Liver (tissue), 9 donors: ENCODE data around the gene DIDO1. TPM values are rescaled to one million over a fixed set of nuclear protein-coding genes. Genes with fewer than 3 reads are reported as not detected.

Source experiments
- DNase-seq: peaks from one replicate; pipeline ENCODE4 v3.0.0-alpha.2; 2017; ENCODE audit warnings: low spot score
- H3K27ac ChIP-seq, 2 donors: one replicate each; pipeline ENCODE4 v1.7.0; 2013; ENCODE audit warnings: inconsistent platforms in 2 of 2, low read length in 2 of 2, control low read depth in 1 of 2, low read depth in 1 of 2, mild to moderate bottlenecking in 1 of 2
- H3K27me3 ChIP-seq, 4 donors: one replicate each; pipeline versions ENCODE4 v1.6.1 to v1.7.0; 2013; ENCODE audit warnings: low read length in 3 of 4, inconsistent platforms in 1 of 4, mild to moderate bottlenecking in 1 of 4, moderate library complexity in 1 of 4; ENCODE audit not compliant: control insufficient read depth in 4 of 4, insufficient read depth in 4 of 4
- H3K36me3 ChIP-seq, 4 donors: one replicate each; pipeline versions ENCODE4 v1.6.1 to v1.7.0; 2013; ENCODE audit warnings: low read length in 3 of 4, mild to moderate bottlenecking in 3 of 4, low read depth in 1 of 4, moderate library complexity in 1 of 4; ENCODE audit not compliant: control insufficient read depth in 4 of 4, insufficient read depth in 3 of 4
- H3K4me1 ChIP-seq, 4 donors: one replicate each; pipeline versions ENCODE4 v1.6.1 to v1.7.0; 2013; ENCODE audit warnings: low read length in 3 of 4, mild to moderate bottlenecking in 3 of 4, moderate library complexity in 1 of 4; ENCODE audit not compliant: control insufficient read depth in 4 of 4, insufficient read depth in 4 of 4
- H3K4me3 ChIP-seq, 3 donors: one replicate each; pipeline versions ENCODE4 v1.6.1 to v1.7.0; 2013; ENCODE audit warnings: low read length in 3 of 3, control low read depth in 1 of 3, low read depth in 1 of 3, mild to moderate bottlenecking in 1 of 3
- H3K9ac ChIP-seq, 2 donors: one replicate each; pipeline ENCODE4 v1.7.0; 2013; ENCODE audit warnings: low read length in 2 of 2, mild to moderate bottlenecking in 2 of 2, moderate library complexity in 2 of 2, control low read depth in 1 of 2, low read depth in 1 of 2
- H3K9me3 ChIP-seq, 4 donors: one replicate each; pipeline versions ENCODE4 v1.6.1 to v1.7.0; 2013; ENCODE audit warnings: low read length in 3 of 4; ENCODE audit not compliant: control insufficient read depth in 4 of 4
- FOXA1 ChIP-seq: IDR thresholded peaks from 2 replicates; pipeline ENCODE4 v1.6.1; 2016; ENCODE audit warnings: antibody characterized with exemption
- FOXA2 ChIP-seq: IDR thresholded peaks from 2 replicates; pipeline ENCODE4 v1.6.1; 2016; ENCODE audit warnings: antibody characterized with exemption
- GABPA ChIP-seq, 2 donors: IDR thresholded peaks in 1 of 2; conservative IDR thresholded peaks in 1 of 2; 2 replicates each; pipeline ENCODE4 v1.6.1; 2016; ENCODE audit warnings: antibody characterized with exemption in 2 of 2, mild to moderate bottlenecking in 1 of 2, moderate library complexity in 1 of 2
- HNF4A ChIP-seq, 2 donors: conservative IDR thresholded peaks; 2 replicates each; pipeline ENCODE4 v1.6.1; 2016; ENCODE audit warnings: antibody characterized with exemption in 2 of 2, mild to moderate bottlenecking in 2 of 2
- HNF4G ChIP-seq: IDR thresholded peaks from 2 replicates; pipeline ENCODE4 v1.6.1; 2016; ENCODE audit warnings: antibody characterized with exemption
- JUND ChIP-seq, 2 donors: IDR thresholded peaks; 2 replicates each; pipeline ENCODE4 v1.6.1; 2016; ENCODE audit warnings: antibody characterized with exemption in 2 of 2
- NR2F2 ChIP-seq: IDR thresholded peaks from 2 replicates; pipeline ENCODE4 v1.6.1; 2016; ENCODE audit warnings: antibody characterized with exemption
- RAD21 ChIP-seq, 2 donors: IDR thresholded peaks; 2 replicates each; pipeline ENCODE4 v1.6.1; 2016; ENCODE audit warnings: antibody characterized with exemption in 2 of 2, mild to moderate bottlenecking in 2 of 2
- RXRA ChIP-seq, 2 donors: IDR thresholded peaks; 2 replicates each; pipeline ENCODE4 v1.6.1; 2017 to 2018; ENCODE audit warnings: antibody characterized with exemption in 2 of 2, mild to moderate bottlenecking in 1 of 2
- SP1 ChIP-seq: IDR thresholded peaks from 2 replicates; pipeline ENCODE4 v1.6.1; 2018; ENCODE audit warnings: antibody characterized with exemption, mild to moderate bottlenecking
- TAF1 ChIP-seq: conservative IDR thresholded peaks from 2 replicates; pipeline ENCODE4 v1.6.1; 2016; ENCODE audit warnings: antibody characterized with exemption, mild to moderate bottlenecking
- YY1 ChIP-seq: IDR thresholded peaks from 2 replicates; pipeline ENCODE4 v1.6.1; 2016; ENCODE audit warnings: antibody characterized with exemption, mild to moderate bottlenecking
- WGBS: extraction: QIAGEN DNeasy Blood & Tissue Kit; methylation state at CpG from one replicate; pipeline ENCODE4 v1.1.7; 2013; 5-methylcytosine and 5-hydroxymethylcytosine counted together
- polyA plus RNA-seq, 2 donors: library from polyadenylated mRNA; stranded (reverse) in 1 of 2; unstranded in 1 of 2; fragments of 200-250 nt in 1 of 2; fragments of >200 nt in 1 of 2; fragmentation: Nextera tagmentation in 1 of 2; extraction: Ambion mirVana in 1 of 2; gene quantifications; one replicate each; pipeline versions ENCODE4 v1.2.1 to v1.2.3, GENCODE V29; 2013 to 2015
- total RNA-seq, 2 donors: library from RNA; depleted of rRNA; stranded (reverse); fragments of >200 nt; gene quantifications; one replicate each; pipeline ENCODE4 v1.2.3, GENCODE V29; 2014
- TF ChIP-seq, protein P1 (sequence below): IDR thresholded peaks from 2 replicates; pipeline ENCODE4 v1.6.1; 2016; ENCODE audit warnings: antibody characterized with exemption, mild to moderate bottlenecking
- TF ChIP-seq, protein P2 (sequence below): IDR thresholded peaks from 2 replicates; pipeline ENCODE4 v1.6.1; 2016; ENCODE audit warnings: antibody characterized with exemption
- TF ChIP-seq, protein P3 (sequence below): fragments of 150-350 bp; IDR thresholded peaks from 2 replicates; pipeline ENCODE4 v1.5.1; 2017; ENCODE audit warnings: improper control_type of control experiment, low read depth, low read length; ENCODE audit not compliant: missing input control
- TF ChIP-seq, protein P4 (sequence below): IDR thresholded peaks from 2 replicates; pipeline ENCODE4 v1.6.1; 2016; ENCODE audit warnings: antibody characterized with exemption
- donor health status: healthy.
- donor health status: healthy.
- donor health status: healthy.
- donor health status: healthy.
- donor health status: healthy.

The DIDO1 gene
- total and polyA plus RNA-seq, 4 donors, result 10.1 to 43.1 (median 17.4) TPM

DNA sequence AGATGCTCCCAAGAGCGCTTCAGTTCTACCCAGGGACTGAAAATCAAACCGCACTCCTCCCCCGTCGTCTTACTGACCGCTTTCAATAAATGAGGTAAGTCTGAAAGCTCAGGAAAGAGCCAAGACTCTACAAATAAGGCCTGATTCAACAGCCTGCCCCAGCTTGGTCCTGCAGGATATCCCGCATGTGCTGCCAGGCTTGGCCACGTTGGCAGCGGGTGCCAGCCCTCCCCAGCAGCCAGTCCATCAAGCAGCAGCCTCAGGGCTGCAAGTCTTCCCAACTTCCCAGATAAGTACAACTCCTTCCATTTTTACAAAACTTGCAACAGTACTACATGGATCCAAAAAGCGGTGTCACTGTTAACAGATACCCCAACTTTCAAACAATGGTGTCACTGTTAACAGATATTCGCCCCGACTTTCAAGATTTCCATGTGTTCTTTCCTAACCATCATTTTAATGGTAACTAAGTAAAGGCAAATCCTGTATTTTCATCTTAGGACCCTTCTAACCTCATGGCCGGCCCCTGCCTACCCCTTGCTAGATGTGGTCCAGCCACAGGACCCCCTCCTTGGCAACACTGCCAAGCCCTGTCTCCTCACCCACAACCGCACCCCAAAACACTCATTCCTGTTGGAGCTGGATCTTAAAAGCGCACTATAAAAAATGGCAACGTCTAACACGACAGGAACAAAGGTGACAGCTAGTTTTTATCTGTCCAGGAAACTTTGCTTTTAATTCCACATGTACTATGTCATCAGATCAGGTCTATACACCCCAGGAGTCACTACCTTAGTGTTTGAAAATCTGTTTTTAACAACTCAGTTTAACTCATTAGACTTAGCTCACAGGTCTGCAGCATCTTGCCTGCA lies 28.0 kb downstream of the DIDO1 start:
- no peaks in the 10 kb centered on the region for H3K27me3 ChIP-seq
- no peaks in the 10 kb centered on the region for H3K9me3 ChIP-seq
- H3K27ac ChIP-seq, result no peak overlapping the region
- 86% methylated on average over 16 of the region's 16 CpGs for WGBS
- no peak for DNase-seq
- peaks cover 7 to 40% (median 28%) of the 10 kb centered on the region in 4 donors for H3K36me3 ChIP-seq
- H3K4me3 ChIP-seq, result no peak overlapping the region
- H3K9ac ChIP-seq, result no peak overlapping the region
- TF ChIP-seq HNF4A (conservative IDR thresholded peaks at IDR 0.05), result no peak
- TF ChIP-seq NR2F2, result no peak
- no peak for TF ChIP-seq JUND (IDR thresholded peaks at IDR 0.05)
- no peak for TF ChIP-seq HNF4G
- TF ChIP-seq, protein P1, sequence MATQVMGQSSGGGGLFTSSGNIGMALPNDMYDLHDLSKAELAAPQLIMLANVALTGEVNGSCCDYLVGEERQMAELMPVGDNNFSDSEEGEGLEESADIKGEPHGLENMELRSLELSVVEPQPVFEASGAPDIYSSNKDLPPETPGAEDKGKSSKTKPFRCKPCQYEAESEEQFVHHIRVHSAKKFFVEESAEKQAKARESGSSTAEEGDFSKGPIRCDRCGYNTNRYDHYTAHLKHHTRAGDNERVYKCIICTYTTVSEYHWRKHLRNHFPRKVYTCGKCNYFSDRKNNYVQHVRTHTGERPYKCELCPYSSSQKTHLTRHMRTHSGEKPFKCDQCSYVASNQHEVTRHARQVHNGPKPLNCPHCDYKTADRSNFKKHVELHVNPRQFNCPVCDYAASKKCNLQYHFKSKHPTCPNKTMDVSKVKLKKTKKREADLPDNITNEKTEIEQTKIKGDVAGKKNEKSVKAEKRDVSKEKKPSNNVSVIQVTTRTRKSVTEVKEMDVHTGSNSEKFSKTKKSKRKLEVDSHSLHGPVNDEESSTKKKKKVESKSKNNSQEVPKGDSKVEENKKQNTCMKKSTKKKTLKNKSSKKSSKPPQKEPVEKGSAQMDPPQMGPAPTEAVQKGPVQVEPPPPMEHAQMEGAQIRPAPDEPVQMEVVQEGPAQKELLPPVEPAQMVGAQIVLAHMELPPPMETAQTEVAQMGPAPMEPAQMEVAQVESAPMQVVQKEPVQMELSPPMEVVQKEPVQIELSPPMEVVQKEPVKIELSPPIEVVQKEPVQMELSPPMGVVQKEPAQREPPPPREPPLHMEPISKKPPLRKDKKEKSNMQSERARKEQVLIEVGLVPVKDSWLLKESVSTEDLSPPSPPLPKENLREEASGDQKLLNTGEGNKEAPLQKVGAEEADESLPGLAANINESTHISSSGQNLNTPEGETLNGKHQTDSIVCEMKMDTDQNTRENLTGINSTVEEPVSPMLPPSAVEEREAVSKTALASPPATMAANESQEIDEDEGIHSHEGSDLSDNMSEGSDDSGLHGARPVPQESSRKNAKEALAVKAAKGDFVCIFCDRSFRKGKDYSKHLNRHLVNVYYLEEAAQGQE, result no peak
- TF ChIP-seq YY1, result no peak
- TF ChIP-seq, protein P2, sequence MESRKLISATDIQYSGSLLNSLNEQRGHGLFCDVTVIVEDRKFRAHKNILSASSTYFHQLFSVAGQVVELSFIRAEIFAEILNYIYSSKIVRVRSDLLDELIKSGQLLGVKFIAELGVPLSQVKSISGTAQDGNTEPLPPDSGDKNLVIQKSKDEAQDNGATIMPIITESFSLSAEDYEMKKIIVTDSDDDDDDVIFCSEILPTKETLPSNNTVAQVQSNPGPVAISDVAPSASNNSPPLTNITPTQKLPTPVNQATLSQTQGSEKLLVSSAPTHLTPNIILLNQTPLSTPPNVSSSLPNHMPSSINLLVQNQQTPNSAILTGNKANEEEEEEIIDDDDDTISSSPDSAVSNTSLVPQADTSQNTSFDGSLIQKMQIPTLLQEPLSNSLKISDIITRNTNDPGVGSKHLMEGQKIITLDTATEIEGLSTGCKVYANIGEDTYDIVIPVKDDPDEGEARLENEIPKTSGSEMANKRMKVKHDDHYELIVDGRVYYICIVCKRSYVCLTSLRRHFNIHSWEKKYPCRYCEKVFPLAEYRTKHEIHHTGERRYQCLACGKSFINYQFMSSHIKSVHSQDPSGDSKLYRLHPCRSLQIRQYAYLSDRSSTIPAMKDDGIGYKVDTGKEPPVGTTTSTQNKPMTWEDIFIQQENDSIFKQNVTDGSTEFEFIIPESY, result no peak
- peaks cover 5 to 21% (median 13%) of the 10 kb centered on the region in 4 donors for H3K4me1 ChIP-seq

DNA sequence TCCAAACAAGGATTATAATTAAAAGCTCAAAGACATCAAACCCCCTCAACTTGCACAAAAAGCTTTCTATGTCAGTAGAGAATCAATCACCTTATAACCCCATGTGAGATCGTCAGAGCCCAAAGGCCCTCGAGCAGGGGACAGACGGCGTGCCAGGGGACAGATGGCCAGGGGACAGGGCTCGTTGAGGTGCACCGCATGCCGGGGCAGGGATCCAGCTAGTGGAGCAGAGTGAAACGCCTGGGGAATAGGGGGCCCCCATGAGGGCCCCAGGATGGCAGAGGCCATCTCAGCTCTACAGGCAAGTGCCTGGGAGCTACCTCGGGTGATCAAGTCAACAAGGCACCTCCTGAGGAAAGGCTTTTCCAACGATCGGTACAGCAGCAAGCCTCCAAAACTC lies 28.6 kb downstream of the DIDO1 start:
- no peak overlapping the region for H3K4me3 ChIP-seq
- TF ChIP-seq YY1, result no peak
- peaks cover 4 to 40% (median 27%) of the 10 kb centered on the region in 4 donors for H3K36me3 ChIP-seq
- no peak for DNase-seq
- H3K4me1 ChIP-seq, result peaks cover 5 to 21% (median 13%) of the 10 kb centered on the region in 4 donors
- no peaks in the 10 kb centered on the region for H3K27me3 ChIP-seq
- WGBS, result 85% methylated on average over 11 of the region's 11 CpGs
- H3K27ac ChIP-seq, result no peak overlapping the region
- no peaks in the 10 kb centered on the region for H3K9me3 ChIP-seq
- H3K9ac ChIP-seq, result no peak overlapping the region

DNA sequence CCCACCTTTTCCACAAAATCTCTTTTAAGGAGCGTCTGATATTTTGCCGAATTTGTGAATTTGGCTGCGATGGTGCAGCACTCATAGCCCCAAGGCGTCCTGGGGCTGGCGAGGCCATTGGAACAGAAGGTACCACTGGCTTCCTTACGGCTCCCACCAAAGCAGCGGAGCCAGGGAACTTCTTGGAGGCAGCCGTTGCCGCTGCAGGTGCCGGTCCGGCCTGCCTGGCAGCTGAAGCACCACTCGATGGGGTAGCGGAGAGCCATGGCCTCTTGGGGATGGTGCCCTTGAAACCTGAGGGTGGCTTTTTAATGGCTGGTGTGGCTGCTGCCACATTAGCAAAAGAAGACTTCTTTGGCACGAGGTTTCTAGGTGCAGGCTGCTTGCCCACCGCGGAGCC lies 29.8 kb downstream of the DIDO1 start:
- Histone ChIP-seq H3K4me1 (peaks cover 5 to 21% (median 13%) of the 10 kb centered on the region in 4 donors), H3K27ac (no peak overlapping the region), H3K9me3 (no peaks in the 10 kb centered on the region), H3K4me3 (no peak overlapping the region), H3K9ac (no peak overlapping the region), H3K36me3 (peaks cover 8 to 49% (median 34%) of the 10 kb centered on the region in 4 donors), H3K27me3 (no peaks in the 10 kb centered on the region)
- 97% methylated on average over 16 of the region's 16 CpGs for WGBS
- DNase-seq, result no peak
- TF ChIP-seq FOXA1 (no peak), TAF1 (no peak), RAD21 (IDR thresholded peaks at IDR 0.05) (no peak), FOXA2 (no peak), RXRA (IDR thresholded peaks at IDR 0.05) (no peak), SP1 (no peak), HNF4A (conservative IDR thresholded peaks at IDR 0.05) (no peak), YY1 (no peak), GABPA (IDR thresholded peaks at IDR 0.05 in 1 of 2, conservative IDR thresholded peaks at IDR 0.05 in 1 of 2) (no peak)
- TF ChIP-seq, protein P3, sequence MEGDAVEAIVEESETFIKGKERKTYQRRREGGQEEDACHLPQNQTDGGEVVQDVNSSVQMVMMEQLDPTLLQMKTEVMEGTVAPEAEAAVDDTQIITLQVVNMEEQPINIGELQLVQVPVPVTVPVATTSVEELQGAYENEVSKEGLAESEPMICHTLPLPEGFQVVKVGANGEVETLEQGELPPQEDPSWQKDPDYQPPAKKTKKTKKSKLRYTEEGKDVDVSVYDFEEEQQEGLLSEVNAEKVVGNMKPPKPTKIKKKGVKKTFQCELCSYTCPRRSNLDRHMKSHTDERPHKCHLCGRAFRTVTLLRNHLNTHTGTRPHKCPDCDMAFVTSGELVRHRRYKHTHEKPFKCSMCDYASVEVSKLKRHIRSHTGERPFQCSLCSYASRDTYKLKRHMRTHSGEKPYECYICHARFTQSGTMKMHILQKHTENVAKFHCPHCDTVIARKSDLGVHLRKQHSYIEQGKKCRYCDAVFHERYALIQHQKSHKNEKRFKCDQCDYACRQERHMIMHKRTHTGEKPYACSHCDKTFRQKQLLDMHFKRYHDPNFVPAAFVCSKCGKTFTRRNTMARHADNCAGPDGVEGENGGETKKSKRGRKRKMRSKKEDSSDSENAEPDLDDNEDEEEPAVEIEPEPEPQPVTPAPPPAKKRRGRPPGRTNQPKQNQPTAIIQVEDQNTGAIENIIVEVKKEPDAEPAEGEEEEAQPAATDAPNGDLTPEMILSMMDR, result no peak
- TF ChIP-seq, protein P4, sequence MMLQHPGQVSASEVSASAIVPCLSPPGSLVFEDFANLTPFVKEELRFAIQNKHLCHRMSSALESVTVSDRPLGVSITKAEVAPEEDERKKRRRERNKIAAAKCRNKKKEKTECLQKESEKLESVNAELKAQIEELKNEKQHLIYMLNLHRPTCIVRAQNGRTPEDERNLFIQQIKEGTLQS, result no peak
- TF ChIP-seq, protein P1, result no peak
